ENCODE data around the gene ITPR3. TPM values are rescaled to one million over a fixed set of nuclear protein-coding genes. Genes with fewer than 3 reads are reported as not detected.

Gene ITPR3
- total and polyA plus RNA-seq, 2 of the 13 experiments (the other 11 are each of a cell fraction or from before 2014, with no cell fraction given): 3.8 to 21.4 TPM

GRCh38 chr6:33632558-33633039 lies 11.5 kb downstream of the ITPR3 start (continued):
- TF ChIP-seq NFKB2 (CRISPR knock-in tag; IDR thresholded peaks at IDR 0.05; ENCODE audit: borderline replicate concordance) (0 out of 2 replicates have a peak, but pooled peaks have one; percentile 39), PAXIP1 (CRISPR knock-in tag; conservative IDR thresholded peaks at IDR 0.05) (0 out of 2 replicates have a peak, but pooled peaks have one; percentile 16), IKZF5 (CRISPR knock-in tag; IDR thresholded peaks at IDR 0.05) (no peak), ZBTB2 (CRISPR knock-in tag; IDR thresholded peaks at IDR 0.05; ENCODE audit: low read depth) (0 out of 2 replicates have a peak, but pooled peaks have one; percentile 34), TRIM24 (CRISPR knock-in tag; IDR thresholded peaks at IDR 0.05) (no peak), SIX4 (CRISPR knock-in tag; IDR thresholded peaks at IDR 0.05) (no peak), ZNF281 (CRISPR knock-in tag; IDR thresholded peaks at IDR 0.05; ENCODE audit: borderline replicate concordance) (peak; percentile 17; the same call in 1 of the 2 replicates), ZBTB3 (CRISPR knock-in tag; IDR thresholded peaks at IDR 0.05; ENCODE audit: borderline replicate concordance, low read depth) (no peak), RFX1 (IDR thresholded peaks at IDR 0.05) (no peak), HNRNPLL (IDR thresholded peaks at IDR 0.05; ENCODE audit: low read depth, low read length, poor library complexity, severe bottlenecking) (peak; percentile 14), DNMT1 (CRISPR knock-in tag; IDR thresholded peaks at IDR 0.05) (0 out of 2 replicates have a peak, but pooled peaks have one; percentile 14), ATAD3A (CRISPR knock-in tag; IDR thresholded peaks at IDR 0.05) (no peak), ZBTB14 (CRISPR knock-in tag; IDR thresholded peaks at IDR 0.05) (no peak), ZBTB25 (CRISPR knock-in tag; IDR thresholded peaks at IDR 0.05) (0 out of 2 replicates have a peak, but pooled peaks have one; percentile 12), KDM2A (CRISPR knock-in tag; IDR thresholded peaks at IDR 0.05; ENCODE audit: borderline replicate concordance, low read depth) (peak; percentile 47; the same call in 1 of the 2 replicates), BRD4 (CRISPR knock-in tag; IDR thresholded peaks at IDR 0.05) (0 out of 2 replicates have a peak, but pooled peaks have one; percentile 42), FOSL2 (CRISPR knock-in tag; IDR thresholded peaks at IDR 0.05) (peak; percentile 35; the same call in 1 of the 2 replicates), MTF2 (CRISPR knock-in tag; IDR thresholded peaks at IDR 0.05; ENCODE audit: borderline replicate concordance) (no peak)

Measured in HepG2 (cell line).